CD4-positive, CD25-positive, alpha-beta regulatory T cell (primary cell): ENCODE data around the gene NKAP. TPM values are rescaled to one million over a fixed set of nuclear protein-coding genes. Genes with fewer than 3 reads are reported as not detected.
"Not testable (repeated sequence)": the region's sequence is repeated elsewhere in the genome, so short reads cannot be mapped to it uniquely, and the experiment has no call there.

Source experiments
- ATAC-seq, 2 donors: fragments of 150-1000 bp; cut with Tn5 transposase; one replicate each; pipeline ENCODE4 v1.10.0; 2021; ENCODE audit warnings: low read depth in 2 of 2, moderate number of reproducible peaks in 2 of 2, moderate library complexity in 1 of 2
- DNase-seq, 3 donors: peaks; one replicate each; pipeline versions ENCODE4 v3.0.0 to v3.0.0-alpha.2; 2012 to 2022; ENCODE audit warnings: mixed read lengths in 1 of 3
- H3K27ac ChIP-seq: one replicate; pipeline ENCODE4 v1.7.0; 2013; ENCODE audit warnings: mild to moderate bottlenecking, low read length; ENCODE audit not compliant: insufficient read depth, poor library complexity, severe bottlenecking
- H3K27me3 ChIP-seq: one replicate; pipeline ENCODE4 v1.7.0; 2013; ENCODE audit warnings: low read length; ENCODE audit not compliant: control insufficient read depth, insufficient read depth
- H3K36me3 ChIP-seq: one replicate; pipeline ENCODE4 v1.7.0; 2013; ENCODE audit warnings: mild to moderate bottlenecking, low read length, moderate library complexity; ENCODE audit not compliant: control insufficient read depth, insufficient read depth
- H3K4me1 ChIP-seq: 2 replicates; pipeline ENCODE4 v1.7.0; 2013; ENCODE audit warnings: mild to moderate bottlenecking, low read length; ENCODE audit not compliant: insufficient read depth, control insufficient read depth, poor library complexity, severe bottlenecking
- H3K4me3 ChIP-seq: one replicate; pipeline ENCODE4 v1.7.0; 2013; ENCODE audit warnings: low read depth, mild to moderate bottlenecking, low read length, moderate library complexity
- H3K9me3 ChIP-seq, 2 experiments: 1 replicate in 1 of 2; 2 replicates in 1 of 2; pipeline ENCODE4 v1.7.0; 2013; ENCODE audit warnings: low read length in 2 of 2, mild to moderate bottlenecking in 1 of 2, moderate library complexity in 1 of 2; ENCODE audit not compliant: control insufficient read depth in 2 of 2
- H3K27ac Mint-ChIP-seq, 3 donors: one replicate each; pipeline ENCODE4 v1.8.0; 2020 to 2022; ENCODE audit warnings: mild to moderate bottlenecking in 3 of 3, mixed read lengths in 3 of 3, moderate library complexity in 2 of 3
- H3K27me3 Mint-ChIP-seq: one replicate; pipeline ENCODE4 v1.8.0; 2022; ENCODE audit warnings: mild to moderate bottlenecking, mixed read lengths
- H3K36me3 Mint-ChIP-seq: one replicate; pipeline ENCODE4 v1.8.0; 2020; ENCODE audit warnings: mixed read lengths
- H3K4me1 Mint-ChIP-seq, 4 donors: one replicate each; pipeline ENCODE4 v1.8.0; 2020 to 2022; ENCODE audit warnings: mixed read lengths in 4 of 4, mild to moderate bottlenecking in 1 of 4
- H3K4me3 Mint-ChIP-seq, 4 donors: one replicate each; pipeline ENCODE4 v1.8.0; 2020 to 2022; ENCODE audit warnings: mild to moderate bottlenecking in 4 of 4, mixed read lengths in 4 of 4, moderate library complexity in 3 of 4
- H3K9me3 Mint-ChIP-seq, 7 donors: one replicate each; pipeline ENCODE4 v1.8.0; 2020 to 2022; ENCODE audit warnings: mixed read lengths in 7 of 7, mild to moderate bottlenecking in 3 of 7, moderate library complexity in 2 of 7
- polyA plus RNA-seq, 4 donors: library from polyadenylated mRNA; unstranded; fragments of 300-500 nt; fragmentation: Illumina TruSeq; gene quantifications; one replicate each; pipeline ENCODE4 v1.2.3, GENCODE V29; 2021
- total RNA-seq: library from RNA; stranded (reverse); gene quantifications from one replicate; pipeline ENCODE4 v1.2.3, GENCODE V29; 2022

NKAP gene
- total and polyA plus RNA-seq, 5 donors from 2014 or later, result 2.5 to 13.0 (median 3.8) TPM

- peaks cover 32% of the 10 kb centered on the region for H3K27me3 Mint-ChIP-seq
- not testable (repeated sequence) for H3K27ac ChIP-seq, H3K27me3 ChIP-seq, H3K4me1 Mint-ChIP-seq, DNase-seq, H3K4me3 Mint-ChIP-seq, H3K9me3 ChIP-seq, H3K9me3 Mint-ChIP-seq, ATAC-seq, H3K27ac Mint-ChIP-seq, H3K36me3 Mint-ChIP-seq, H3K36me3 ChIP-seq, H3K4me1 ChIP-seq, H3K4me3 ChIP-seq
Observed at GRCh38 chrX:119955807-119956570, 12.4 kb upstream of the NKAP start.

- no peak overlapping the region for H3K27ac ChIP-seq
- H3K4me3 Mint-ChIP-seq, result no peak overlapping the region
Observed at GRCh38 chrX:119954374-119954773, 10.8 kb upstream of the NKAP start.

GRCh38 chrX:119948381-119948780 lies 4.8 kb upstream of the NKAP start:
- peaks cover 12% of the 10 kb centered on the region for H3K27me3 Mint-ChIP-seq
- H3K4me3 ChIP-seq, result no peak overlapping the region
- H3K27ac Mint-ChIP-seq, result no peak overlapping the region
- no peak for ATAC-seq
- peak overlapping the region in 1 of 4 donors; percentile 37 for H3K4me3 Mint-ChIP-seq
- no peaks in the 10 kb centered on the region for H3K4me1 ChIP-seq
- H3K27me3 ChIP-seq, result no peaks in the 10 kb centered on the region
- DNase-seq, result no peak
- no peak overlapping the region for H3K27ac ChIP-seq
- peaks cover 0 to 1% (median 0%) of the 10 kb centered on the region in 7 donors for H3K9me3 Mint-ChIP-seq
- peaks cover 0 to 7% (median 1%) of the 10 kb centered on the region in 4 donors for H3K4me1 Mint-ChIP-seq
- no peaks in the 10 kb centered on the region for H3K36me3 Mint-ChIP-seq
- H3K36me3 ChIP-seq, result no peaks in the 10 kb centered on the region
- no peaks in the 10 kb centered on the region for H3K9me3 ChIP-seq

More at GRCh38 chrX:119954374-119954773, 10.8 kb upstream of the NKAP start:
- no peaks in the 10 kb centered on the region for H3K9me3 ChIP-seq
- H3K4me3 ChIP-seq, result no peak overlapping the region
- DNase-seq (no peak), ATAC-seq (no peak)
- H3K9me3 Mint-ChIP-seq, result peaks cover 0 to 1% (median 0%) of the 10 kb centered on the region in 7 donors
- no peaks in the 10 kb centered on the region for H3K36me3 ChIP-seq
- H3K27ac Mint-ChIP-seq, result no peak overlapping the region
- H3K4me1 ChIP-seq, result no peaks in the 10 kb centered on the region
- H3K36me3 Mint-ChIP-seq, result no peaks in the 10 kb centered on the region
- peaks cover 3% of the 10 kb centered on the region for H3K27me3 ChIP-seq
- H3K4me1 Mint-ChIP-seq, result peaks cover 0 to 1% (median 0%) of the 10 kb centered on the region in 4 donors
- peaks cover 29% of the 10 kb centered on the region for H3K27me3 Mint-ChIP-seq

- Histone ChIP-seq H3K36me3 (no peaks in the 10 kb centered on the region), H3K27me3 (no peaks in the 10 kb centered on the region), H3K4me3 (no peak overlapping the region), H3K4me1 (peaks cover 7% of the 10 kb centered on the region), H3K27ac (no peak overlapping the region), H3K9me3 (no peaks in the 10 kb centered on the region)
- ATAC-seq (no peak), DNase-seq (no peak)
- Mint-ChIP-seq H3K27ac (no peak overlapping the region), H3K36me3 (no peaks in the 10 kb centered on the region), H3K9me3 (peaks cover 0 to 1% (median 0%) of the 10 kb centered on the region in 7 donors), H3K4me3 (no peak overlapping the region), H3K4me1 (peaks cover 0 to 28% (median 9%) of the 10 kb centered on the region in 4 donors), H3K27me3 (peaks cover 8% of the 10 kb centered on the region)
Observed at GRCh38 chrX:119945481-119945880, 1.9 kb upstream of the NKAP start.

GRCh38 chrX:119942831-119943184 lies 743 bp downstream of the NKAP start:
- Histone ChIP-seq H3K27me3 (no peaks in the 10 kb centered on the region), H3K4me3 (peak overlapping the region; percentile 90), H3K9me3 (no peaks in the 10 kb centered on the region), H3K36me3 (no peaks in the 10 kb centered on the region), H3K27ac (peak overlapping the region; percentile 92), H3K4me1 (peaks cover 7% of the 10 kb centered on the region)
- no peaks in the 10 kb centered on the region for H3K9me3 Mint-ChIP-seq
- H3K4me3 Mint-ChIP-seq, result peak overlapping the region; percentile 87 to 96 (median 92)
- H3K27ac Mint-ChIP-seq, result peak overlapping the region; percentile 94 to 97 (median 97)
- H3K27me3 Mint-ChIP-seq, result no peaks in the 10 kb centered on the region
- H3K4me1 Mint-ChIP-seq, result peaks cover 0 to 31% (median 9%) of the 10 kb centered on the region in 4 donors
- H3K36me3 Mint-ChIP-seq, result peaks cover 1% of the 10 kb centered on the region
- DNase-seq (no peak), ATAC-seq (peak in 1 of 2 donors; percentile 20)

- H3K36me3 Mint-ChIP-seq, result peaks cover 4% of the 10 kb centered on the region
- H3K36me3 ChIP-seq, result no peaks in the 10 kb centered on the region
- no peak for DNase-seq
- H3K4me3 Mint-ChIP-seq, result peak overlapping the region; percentile 87 to 96 (median 92)
- ATAC-seq, result no peak
- H3K4me1 Mint-ChIP-seq, result peaks cover 0 to 33% (median 9%) of the 10 kb centered on the region in 4 donors
- H3K4me3 ChIP-seq, result peak overlapping the region; percentile 90
- peak overlapping the region; percentile 92 for H3K27ac ChIP-seq
- H3K27ac Mint-ChIP-seq, result peak overlapping the region; percentile 52 to 97 (median 94)
- no peaks in the 10 kb centered on the region for H3K27me3 Mint-ChIP-seq
- H3K27me3 ChIP-seq, result no peaks in the 10 kb centered on the region
- H3K9me3 Mint-ChIP-seq, result no peaks in the 10 kb centered on the region
- H3K4me1 ChIP-seq, result peaks cover 7% of the 10 kb centered on the region
- H3K9me3 ChIP-seq, result no peaks in the 10 kb centered on the region
Observed at GRCh38 chrX:119942173-119942819, 1.3 kb downstream of the NKAP start.

GRCh38 chrX:119941336-119941735 lies 2.2 kb downstream of the NKAP start:
- H3K9me3 Mint-ChIP-seq, result no peaks in the 10 kb centered on the region
- H3K36me3 ChIP-seq, result peaks cover 4% of the 10 kb centered on the region
- H3K27me3 Mint-ChIP-seq, result no peaks in the 10 kb centered on the region
- no peaks in the 10 kb centered on the region for H3K27me3 ChIP-seq
- DNase-seq, result no peak
- no peak overlapping the region for H3K27ac ChIP-seq
- peaks cover 7% of the 10 kb centered on the region for H3K4me1 ChIP-seq
- no peaks in the 10 kb centered on the region for H3K9me3 ChIP-seq
- peak overlapping the region in 2 of 3 donors; percentile 16 to 94 for H3K27ac Mint-ChIP-seq
- H3K4me3 Mint-ChIP-seq, result peak overlapping the region in 3 of 4 donors; percentile 87 to 95 (median 90)
- no peak for ATAC-seq
- H3K4me1 Mint-ChIP-seq, result peaks cover 0 to 33% (median 9%) of the 10 kb centered on the region in 4 donors
- peaks cover 4% of the 10 kb centered on the region for H3K36me3 Mint-ChIP-seq
- H3K4me3 ChIP-seq, result peak overlapping the region; percentile 90
